H9 (cell line): ENCODE measurements around the gene AKIRIN2. TPM values are rescaled to one million over a fixed set of nuclear protein-coding genes. Genes with fewer than 3 reads are reported as not detected.

Experiments used
- DNase-seq: peaks from one replicate; pipeline ENCODE4 v3.0.0-alpha.2; 2017
- H2AFZ ChIP-seq: one replicate; pipeline ENCODE4 v1.6.1; 2013; ENCODE audit warnings: mild to moderate bottlenecking, low read length, control low read depth, moderate library complexity
- H2AK5ac ChIP-seq: 2 replicates; pipeline ENCODE4 v1.6.1; 2013; ENCODE audit warnings: low read length, control low read depth, mixed read lengths; ENCODE audit not compliant: insufficient read length
- H2BK120ac ChIP-seq: one replicate; pipeline ENCODE4 v1.6.1; 2013; ENCODE audit warnings: low read depth, mild to moderate bottlenecking, low read length, control low read depth, inconsistent platforms; ENCODE audit not compliant: poor library complexity, severe bottlenecking
- H2BK12ac ChIP-seq: 2 replicates; pipeline ENCODE4 v1.6.1; 2013; ENCODE audit warnings: low read length, control low read depth, mixed read lengths, low read depth; ENCODE audit not compliant: insufficient read length
- H2BK15ac ChIP-seq: 2 replicates; pipeline ENCODE4 v1.6.1; 2013; ENCODE audit warnings: low read depth, low read length, control low read depth
- H2BK20ac ChIP-seq: one replicate; pipeline ENCODE4 v1.6.1; 2013; ENCODE audit warnings: low read depth, mild to moderate bottlenecking, low read length, control low read depth, inconsistent platforms; ENCODE audit not compliant: poor library complexity, severe bottlenecking
- H2BK5ac ChIP-seq: 2 replicates; pipeline ENCODE4 v1.6.1; 2013; ENCODE audit warnings: low read length, control low read depth, mixed read lengths; ENCODE audit not compliant: insufficient read length
- H3K14ac ChIP-seq: 2 replicates; pipeline ENCODE4 v1.6.1; 2013; ENCODE audit warnings: low read length, control low read depth; ENCODE audit not compliant: insufficient read depth
- H3K18ac ChIP-seq: 2 replicates; pipeline ENCODE4 v1.6.1; 2013; ENCODE audit warnings: low read depth, mild to moderate bottlenecking, mixed read lengths, low read length, control low read depth; ENCODE audit not compliant: insufficient read length
- H3K23ac ChIP-seq: 2 replicates; pipeline ENCODE4 v1.6.1; 2013; ENCODE audit warnings: low read length, control low read depth, mixed read lengths, low read depth; ENCODE audit not compliant: insufficient read length
- H3K23me2 ChIP-seq: 2 replicates; pipeline ENCODE4 v1.6.1; 2013; ENCODE audit warnings: low read depth, mild to moderate bottlenecking, mixed read lengths, low read length, control low read depth; ENCODE audit not compliant: insufficient read length, poor library complexity, severe bottlenecking
- H3K27ac ChIP-seq: 2 replicates; pipeline ENCODE4 v1.5.1; 2013; ENCODE audit warnings: low read length, control low read depth, mixed read lengths, low read depth; ENCODE audit not compliant: insufficient read length
- H3K27me3 ChIP-seq: 2 replicates; pipeline ENCODE4 v1.6.1; 2013; ENCODE audit warnings: low read length, control low read depth, inconsistent platforms; ENCODE audit not compliant: insufficient read depth
- H3K4ac ChIP-seq: 2 replicates; pipeline ENCODE4 v1.6.1; 2013; ENCODE audit warnings: low read depth, mild to moderate bottlenecking, control low read depth, inconsistent platforms, low read length, moderate library complexity
- H3K4me1 ChIP-seq: 2 replicates; pipeline ENCODE4 v1.6.1; 2013; ENCODE audit warnings: low read length, control low read depth, inconsistent platforms; ENCODE audit not compliant: insufficient read depth
- H3K4me2 ChIP-seq: 2 replicates; pipeline ENCODE4 v1.6.1; 2013; ENCODE audit warnings: low read length, control low read depth, mixed read lengths; ENCODE audit not compliant: insufficient read length, insufficient read depth
- H3K56ac ChIP-seq: 2 replicates; pipeline ENCODE4 v1.6.1; 2013; ENCODE audit warnings: low read depth, mild to moderate bottlenecking, mixed read lengths, low read length, control low read depth; ENCODE audit not compliant: insufficient read length
- H3K79me1 ChIP-seq: 2 replicates; pipeline ENCODE4 v1.6.1; 2013; ENCODE audit warnings: low read depth, mild to moderate bottlenecking, moderate library complexity, low read length, control low read depth, inconsistent platforms; ENCODE audit not compliant: insufficient read depth, poor library complexity, severe bottlenecking
- H3K79me2 ChIP-seq: 2 replicates; pipeline ENCODE4 v1.6.1; 2013; ENCODE audit warnings: low read length, control low read depth, inconsistent platforms; ENCODE audit not compliant: insufficient read depth
- H3K9ac ChIP-seq: 2 replicates; pipeline ENCODE4 v1.6.1; 2013; ENCODE audit warnings: low read length, control low read depth, mixed read lengths; ENCODE audit not compliant: insufficient read length; ENCODE audit errors: extremely low read depth
- H3K9me3 ChIP-seq: one replicate; pipeline ENCODE4 v1.6.1; 2013; ENCODE audit warnings: low read depth, low read length, inconsistent platforms; ENCODE audit not compliant: control insufficient read depth
- H3T11ph ChIP-seq: one replicate; pipeline ENCODE4 v1.6.1; 2013; ENCODE audit warnings: mild to moderate bottlenecking, low read length, control low read depth, inconsistent platforms
- H4K20me1 ChIP-seq: one replicate; pipeline ENCODE4 v1.6.1; 2013; ENCODE audit not compliant: control insufficient read depth, insufficient read length, insufficient read depth
- H4K5ac ChIP-seq: 2 replicates; pipeline ENCODE4 v1.6.1; 2013; ENCODE audit warnings: low read depth, mild to moderate bottlenecking, mixed read lengths, low read length, control low read depth; ENCODE audit not compliant: insufficient read length
- H4K8ac ChIP-seq: replicated peaks from 2 replicates; pipeline ENCODE4 v1.6.1; 2013; ENCODE audit warnings: low read length, control low read depth, mixed read lengths, low read depth; ENCODE audit not compliant: insufficient read length
- H4K91ac ChIP-seq: 2 replicates; pipeline ENCODE4 v1.6.1; 2013; ENCODE audit warnings: low read depth, mild to moderate bottlenecking, moderate library complexity, mixed read lengths, low read length, control low read depth; ENCODE audit not compliant: insufficient read length
- H3K27ac Mint-ChIP-seq, 3 experiments: 2 replicates in 2 of 3; 3 replicates in 1 of 3; pipeline ENCODE4 v1.8.0; 2020 to 2021; ENCODE audit warnings: mixed read lengths in 3 of 3, mild to moderate bottlenecking in 1 of 3, moderate library complexity in 1 of 3
- H3K27me3 Mint-ChIP-seq: 2 replicates; pipeline ENCODE4 v1.8.0; 2021; ENCODE audit warnings: low read depth, mild to moderate bottlenecking, moderate library complexity, mixed read lengths
- H3K36me3 Mint-ChIP-seq, 3 experiments: 2 replicates in 2 of 3; 3 replicates in 1 of 3; pipeline ENCODE4 v1.8.0; 2020 to 2021; ENCODE audit warnings: low read depth in 3 of 3, mixed read lengths in 3 of 3; ENCODE audit not compliant: insufficient read depth in 1 of 3
- H3K4me1 Mint-ChIP-seq, 2 experiments: 2 replicates each; pipeline ENCODE4 v1.8.0; 2020; ENCODE audit warnings: mixed read lengths in 2 of 2
- H3K4me3 Mint-ChIP-seq, 2 experiments: 2 replicates in 1 of 2; 3 replicates in 1 of 2; pipeline ENCODE4 v1.8.0; 2020 to 2021; ENCODE audit warnings: mild to moderate bottlenecking in 2 of 2, mixed read lengths in 2 of 2, moderate library complexity in 1 of 2
- H3K9me3 Mint-ChIP-seq, 2 experiments: 2 replicates in 1 of 2; 3 replicates in 1 of 2; pipeline ENCODE4 v1.8.0; 2020; ENCODE audit warnings: mild to moderate bottlenecking in 2 of 2, mixed read lengths in 2 of 2, moderate library complexity in 1 of 2
- CTCF ChIP-seq: fragments of 200-600 bp; sonication (generic); conservative IDR thresholded peaks from 3 replicates; pipeline ENCODE4 v1.8.0; 2021; ENCODE audit warnings: antibody characterized with exemption, mild to moderate bottlenecking
- WGBS: extraction: QIAGEN DNeasy Blood & Tissue Kit; methylation state at CpG from one replicate; pipeline ENCODE4 v1.1.7; 2013; ENCODE audit warnings: missing lambda C conversion rate, low lambda C conversion rate, mixed read lengths; ENCODE audit not compliant: insufficient read length; ENCODE audit errors: extremely low coverage; 5-methylcytosine and 5-hydroxymethylcytosine counted together
- total RNA-seq: library from RNA; stranded (reverse); gene quantifications from 2 replicates; pipeline ENCODE4 v1.2.1, GENCODE V29; 2021

Gene AKIRIN2
- total RNA-seq, 1 experiment from 2014 or later: 75.7 TPM

- no peak overlapping the region for H3K4me3 Mint-ChIP-seq
- no peaks in the 10 kb centered on the region for H3K27me3 Mint-ChIP-seq
- TF ChIP-seq CTCF: no peak
- no peaks in the 10 kb centered on the region for H3K9me3 ChIP-seq
- no peak overlapping the region for H2AK5ac ChIP-seq
- H2BK12ac ChIP-seq: no peak overlapping the region
- no peak overlapping the region for H3K56ac ChIP-seq
- H4K91ac ChIP-seq: no peak overlapping the region
- H3K18ac ChIP-seq: no peak overlapping the region
- H3K14ac ChIP-seq: no peak overlapping the region
- H3K4me1 Mint-ChIP-seq: peaks cover 7 to 19% of the 10 kb centered on the region in 2 experiments
- H3K9me3 Mint-ChIP-seq: no peaks in the 10 kb centered on the region
- no peak overlapping the region for H3T11ph ChIP-seq
- H3K23me2 ChIP-seq: no peaks in the 10 kb centered on the region
- H2AFZ ChIP-seq: no peak overlapping the region
- H2BK15ac ChIP-seq: no peak overlapping the region
- WGBS: no CpG with 5 or more reads among the region's 1 CpG
- no peaks in the 10 kb centered on the region for H3K79me1 ChIP-seq
- H3K4me2 ChIP-seq: no peak overlapping the region
- H3K79me2 ChIP-seq: no peaks in the 10 kb centered on the region
- H4K20me1 ChIP-seq: no peaks in the 10 kb centered on the region
- H3K27ac Mint-ChIP-seq: no peak overlapping the region
- H2BK20ac ChIP-seq: no peak overlapping the region
- no peak overlapping the region for H4K8ac ChIP-seq
- no peak overlapping the region for H2BK5ac ChIP-seq
- no peak overlapping the region for H3K23ac ChIP-seq
- H3K9ac ChIP-seq: no peak overlapping the region
- H4K5ac ChIP-seq: no peak overlapping the region
- no peak for DNase-seq
- no peak overlapping the region for H2BK120ac ChIP-seq
- H3K4ac ChIP-seq: no peak overlapping the region
- no peak overlapping the region for H3K27ac ChIP-seq
- peaks cover 11 to 48% (median 45%) of the 10 kb centered on the region in 3 experiments for H3K36me3 Mint-ChIP-seq
- H3K4me1 ChIP-seq: no peaks in the 10 kb centered on the region
- no peaks in the 10 kb centered on the region; the same call in 1 of the 2 replicates for H3K27me3 ChIP-seq
Measured at GRCh38 chr6:87637106-87637505, 64.9 kb downstream of the AKIRIN2 start.
